HepG2 (cell line): Measurements from ENCODE around the gene EEFSEC. TPM values are rescaled to one million over a fixed set of nuclear protein-coding genes. Genes with fewer than 3 reads are reported as not detected.

Experiments used
- AHR ChIP-seq: IDR thresholded peaks from 2 replicates; pipeline ENCODE4 v1.6.1; 2018; ENCODE audit warnings: missing genetic modification reagents, missing compliant biosample characterization
- CEBPG ChIP-seq: IDR thresholded peaks from 2 replicates; pipeline ENCODE4 v1.6.1; 2016
- CHD4 ChIP-seq: fragments of 200-600 bp; sonication (generic); IDR thresholded peaks from 2 replicates; pipeline ENCODE4 v1.7.0; 2017; ENCODE audit warnings: mild to moderate bottlenecking, low read length, borderline replicate concordance
- MATR3 ChIP-seq: sonication (generic); formaldehyde crosslinking; IDR thresholded peaks from 2 replicates; pipeline ENCODE4 v1.4.0; 2020; ENCODE audit warnings: missing genetic modification reagents
- MTA1 ChIP-seq: sonication (generic); formaldehyde crosslinking; IDR thresholded peaks from 2 replicates; pipeline ENCODE4 v1.4.0; 2020; ENCODE audit warnings: missing genetic modification reagents, mild to moderate bottlenecking, borderline replicate concordance
- RCOR2 ChIP-seq: IDR thresholded peaks from 2 replicates; pipeline ENCODE4 v1.6.1; 2016; ENCODE audit warnings: missing biosample characterization, missing genetic modification reagents
- SRSF1 ChIP-seq: fragments of 200-400 bp; formaldehyde crosslinking; optimal IDR thresholded peaks from 2 replicates; pipeline ENCODE3; 2017; ENCODE audit warnings: mild to moderate bottlenecking, low read depth, low read length, moderate library complexity
- TCF7 ChIP-seq: sonication (generic); IDR thresholded peaks from 2 replicates; pipeline ENCODE4 v1.6.1; 2016; ENCODE audit warnings: antibody characterized with exemption, low read depth
- TSC22D2 ChIP-seq: sonication (generic); formaldehyde crosslinking; IDR thresholded peaks from 2 replicates; pipeline ENCODE4 v1.5.1; 2020; ENCODE audit warnings: missing genetic modification reagents, mild to moderate bottlenecking, borderline replicate concordance
- ZBTB44 ChIP-seq: sonication (generic); formaldehyde crosslinking; IDR thresholded peaks from 2 replicates; pipeline ENCODE4 v1.4.0; 2020; ENCODE audit warnings: missing genetic modification reagents
- ZBTB7B ChIP-seq: sonication (generic); formaldehyde crosslinking; IDR thresholded peaks from 2 replicates; pipeline ENCODE4 v1.4.0; 2020; ENCODE audit warnings: missing genetic modification reagents
- ZGPAT ChIP-seq: IDR thresholded peaks from 2 replicates; pipeline ENCODE4 v1.6.1; 2016; ENCODE audit warnings: mild to moderate bottlenecking
- ZKSCAN1 ChIP-seq: fragments of 150-350 bp; IDR thresholded peaks from 2 replicates; pipeline ENCODE4 v1.6.1; 2014; ENCODE audit warnings: low read length
- ZNF136 ChIP-seq: sonication (generic); formaldehyde crosslinking; IDR thresholded peaks from 2 replicates; pipeline ENCODE4 v1.8.1; 2022; ENCODE audit warnings: low read depth, mild to moderate bottlenecking, moderate library complexity, missing genetic modification reagents
- ZNF34 ChIP-seq: sonication (generic); formaldehyde crosslinking; IDR thresholded peaks from 2 replicates; pipeline ENCODE4 v1.4.0; 2020; ENCODE audit warnings: mild to moderate bottlenecking, missing genetic modification reagents, borderline replicate concordance
- ZNF382 ChIP-seq: sonication (generic); formaldehyde crosslinking; IDR thresholded peaks from 2 replicates; pipeline ENCODE4 v1.5.0; 2020; ENCODE audit warnings: missing genetic modification reagents, mild to moderate bottlenecking, borderline replicate concordance
- ZNF501 ChIP-seq: sonication (generic); formaldehyde crosslinking; IDR thresholded peaks from 2 replicates; pipeline ENCODE4 v1.5.1; 2020; ENCODE audit warnings: mild to moderate bottlenecking, moderate library complexity, missing genetic modification reagents
- ZNF552 ChIP-seq: sonication (generic); formaldehyde crosslinking; IDR thresholded peaks from 2 replicates; pipeline ENCODE4 v1.9.0; 2022; ENCODE audit warnings: missing genetic modification reagents, mild to moderate bottlenecking, borderline replicate concordance
- ZNF704 ChIP-seq: sonication (generic); formaldehyde crosslinking; IDR thresholded peaks from 2 replicates; pipeline ENCODE4 v1.8.1; 2023; ENCODE audit warnings: mild to moderate bottlenecking, inconsistent platforms, moderate library complexity, missing genetic modification reagents, borderline replicate concordance
- ZNF777 ChIP-seq: sonication (generic); formaldehyde crosslinking; IDR thresholded peaks from 2 replicates; pipeline ENCODE4 v1.4.0; 2020; ENCODE audit warnings: missing genetic modification reagents
- polyA plus RNA-seq, 8 experiments: library from polyadenylated mRNA; depleted of rRNA in 3 of 8; stranded (reverse) in 7 of 8; unstranded in 1 of 8; fragments of >200 nt; fragmentation: Illumina TruSeq in 4 of 8; extraction: Trizol in 4 of 8; gene quantifications; 2 replicates each; pipeline versions ENCODE4 v1.2.1 to v1.2.3, GENCODE V29; 2011 to 2016; ENCODE audit warnings: low read depth in 4 of 8, missing spikeins in 1 of 8, mixed read lengths in 1 of 8; ENCODE audit not compliant: insufficient read depth in 1 of 8
- total RNA-seq, 5 experiments: library from RNA; depleted of rRNA; stranded (reverse); fragments of >200 nt; fragmentation: Illumina TruSeq; extraction: Trizol; gene quantifications; 2 replicates each; pipeline ENCODE4 v1.2.3, GENCODE V29; 2016; ENCODE audit warnings: low read depth in 1 of 5
- TF ChIP-seq, protein P1 (sequence below): sonication (generic); formaldehyde crosslinking; IDR thresholded peaks from 2 replicates; pipeline ENCODE4 v1.5.0; 2020; ENCODE audit warnings: mild to moderate bottlenecking, missing genetic modification reagents, moderate library complexity
- TF ChIP-seq, protein P2 (sequence below): fragments of 450-650 bp; IDR thresholded peaks from 2 replicates; pipeline ENCODE4 v1.6.1; 2016

EEFSEC gene
- total and polyA plus RNA-seq, 2 of the 13 experiments (the other 11 are each of a cell fraction or from before 2014, with no cell fraction given) = 6.4 to 24.2 TPM

DNA sequence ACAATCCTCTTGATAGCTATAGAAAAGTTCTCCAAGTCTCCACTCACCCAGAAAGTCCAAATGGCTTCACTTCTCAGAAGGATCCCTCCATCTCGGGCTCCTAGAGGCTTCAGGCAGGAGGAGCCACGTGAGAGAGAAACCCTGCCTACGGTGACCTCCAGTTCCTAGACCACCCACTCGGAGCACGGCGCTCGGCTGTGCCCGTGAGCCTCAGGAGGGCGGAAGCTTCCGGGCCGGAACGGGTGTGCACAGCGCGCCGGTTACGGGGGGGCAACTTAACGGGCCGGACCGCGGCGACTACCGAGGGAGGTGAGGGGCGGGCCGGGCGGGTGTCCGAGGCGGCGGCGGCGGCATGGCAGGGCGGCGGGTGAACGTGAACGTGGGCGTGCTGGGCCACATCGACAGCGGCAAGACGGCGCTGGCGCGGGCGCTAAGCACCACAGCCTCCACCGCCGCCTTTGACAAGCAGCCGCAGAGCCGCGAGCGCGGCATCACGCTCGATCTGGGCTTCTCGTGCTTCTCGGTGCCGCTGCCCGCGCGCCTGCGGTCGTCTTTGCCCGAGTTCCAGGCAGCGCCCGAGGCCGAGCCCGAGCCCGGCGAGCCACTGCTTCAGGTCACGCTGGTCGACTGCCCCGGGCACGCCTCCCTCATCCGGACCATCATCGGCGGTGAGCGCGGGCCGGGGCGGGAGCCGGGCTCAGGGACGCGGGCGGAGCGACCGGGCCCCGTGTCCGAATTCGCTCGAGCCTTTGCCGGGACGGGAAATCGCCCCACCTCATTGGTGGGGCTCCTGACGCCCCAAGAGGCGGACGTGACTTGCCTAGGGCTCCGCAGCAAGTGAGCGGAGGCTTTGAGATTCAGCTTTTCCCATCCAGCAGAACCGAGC is at the start of gene EEFSEC (continued):
- TF ChIP-seq RCOR2 = no peak
- peak; percentile 82; the same call in 1 of the 2 replicates for TF ChIP-seq MTA1 (CRISPR knock-in tag)
- no peak for TF ChIP-seq ZNF382
- TF ChIP-seq ZBTB7B (CRISPR knock-in tag) = peak; percentile 85
- TF ChIP-seq, protein P1, sequence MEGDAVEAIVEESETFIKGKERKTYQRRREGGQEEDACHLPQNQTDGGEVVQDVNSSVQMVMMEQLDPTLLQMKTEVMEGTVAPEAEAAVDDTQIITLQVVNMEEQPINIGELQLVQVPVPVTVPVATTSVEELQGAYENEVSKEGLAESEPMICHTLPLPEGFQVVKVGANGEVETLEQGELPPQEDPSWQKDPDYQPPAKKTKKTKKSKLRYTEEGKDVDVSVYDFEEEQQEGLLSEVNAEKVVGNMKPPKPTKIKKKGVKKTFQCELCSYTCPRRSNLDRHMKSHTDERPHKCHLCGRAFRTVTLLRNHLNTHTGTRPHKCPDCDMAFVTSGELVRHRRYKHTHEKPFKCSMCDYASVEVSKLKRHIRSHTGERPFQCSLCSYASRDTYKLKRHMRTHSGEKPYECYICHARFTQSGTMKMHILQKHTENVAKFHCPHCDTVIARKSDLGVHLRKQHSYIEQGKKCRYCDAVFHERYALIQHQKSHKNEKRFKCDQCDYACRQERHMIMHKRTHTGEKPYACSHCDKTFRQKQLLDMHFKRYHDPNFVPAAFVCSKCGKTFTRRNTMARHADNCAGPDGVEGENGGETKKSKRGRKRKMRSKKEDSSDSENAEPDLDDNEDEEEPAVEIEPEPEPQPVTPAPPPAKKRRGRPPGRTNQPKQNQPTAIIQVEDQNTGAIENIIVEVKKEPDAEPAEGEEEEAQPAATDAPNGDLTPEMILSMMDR (CRISPR knock-in tag) = peak; percentile 26; the same call in 1 of the 2 replicates
- peak; percentile 43 for TF ChIP-seq CEBPG (CRISPR knock-in tag)
- 0 out of 2 replicates have a peak, but pooled peaks have one; percentile 72 for TF ChIP-seq ZNF34 (CRISPR knock-in tag)
- TF ChIP-seq ZNF552 (CRISPR knock-in tag) = peak; percentile 37; the same call in 1 of the 2 replicates
- TF ChIP-seq ZKSCAN1 = no peak
- 0 out of 2 replicates have a peak, but pooled peaks have one; percentile 34 for TF ChIP-seq ZNF136
- TF ChIP-seq ZNF704 = no peak; the same call in 1 of the 2 replicates
- TF ChIP-seq MATR3 (CRISPR knock-in tag) = no peak
- TF ChIP-seq ZBTB44 (CRISPR knock-in tag) = peak; percentile 74; the same call in 1 of the 2 replicates
- TF ChIP-seq, protein P2, sequence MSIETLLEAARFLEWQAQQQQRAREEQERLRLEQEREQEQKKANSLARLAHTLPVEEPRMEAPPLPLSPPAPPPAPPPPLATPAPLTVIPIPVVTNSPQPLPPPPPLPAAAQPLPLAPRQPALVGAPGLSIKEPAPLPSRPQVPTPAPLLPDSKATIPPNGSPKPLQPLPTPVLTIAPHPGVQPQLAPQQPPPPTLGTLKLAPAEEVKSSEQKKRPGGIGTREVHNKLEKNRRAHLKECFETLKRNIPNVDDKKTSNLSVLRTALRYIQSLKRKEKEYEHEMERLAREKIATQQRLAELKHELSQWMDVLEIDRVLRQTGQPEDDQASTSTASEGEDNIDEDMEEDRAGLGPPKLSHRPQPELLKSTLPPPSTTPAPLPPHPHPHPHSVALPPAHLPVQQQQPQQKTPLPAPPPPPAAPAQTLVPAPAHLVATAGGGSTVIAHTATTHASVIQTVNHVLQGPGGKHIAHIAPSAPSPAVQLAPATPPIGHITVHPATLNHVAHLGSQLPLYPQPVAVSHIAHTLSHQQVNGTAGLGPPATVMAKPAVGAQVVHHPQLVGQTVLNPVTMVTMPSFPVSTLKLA = no peak
- no peak for TF ChIP-seq TCF7
- peak; percentile 87; the same call in 1 of the 2 replicates for TF ChIP-seq TSC22D2 (CRISPR knock-in tag)
- TF ChIP-seq AHR (CRISPR knock-in tag) = peak; percentile 98; the same call in 1 of the 2 replicates
- TF ChIP-seq SRSF1 = no peak
- peak; percentile 97 for TF ChIP-seq ZGPAT
- peak; percentile 40; the same call in 1 of the 2 replicates for TF ChIP-seq ZNF777 (CRISPR knock-in tag)
- no peak for TF ChIP-seq CHD4
- TF ChIP-seq ZNF501 (CRISPR knock-in tag) = peak; percentile 94
